GM12878 (cell line): ENCODE data around the gene AFMID. TPM values are rescaled to one million over a fixed set of nuclear protein-coding genes. Genes with fewer than 3 reads are reported as not detected.

Source experiments
- ASH2L ChIP-seq: fragments of 300-600, 200-600 bp; sonication (generic); IDR thresholded peaks from 2 replicates; pipeline ENCODE4 v1.6.1; 2017; ENCODE audit warnings: low read depth, mild to moderate bottlenecking, borderline replicate concordance
- ATF2 ChIP-seq: IDR thresholded peaks from 2 replicates; pipeline ENCODE4 v1.6.1; 2012; ENCODE audit warnings: low read length, inconsistent platforms
- BCL3 ChIP-seq: IDR thresholded peaks from 2 replicates; pipeline ENCODE4 v1.6.1; 2011; ENCODE audit warnings: borderline replicate concordance, low read depth, mild to moderate bottlenecking, moderate library complexity, low read length; ENCODE audit not compliant: insufficient read depth, poor library complexity, severe bottlenecking
- BHLHE40 ChIP-seq, 2 experiments: fragments of 450-650 bp in 1 of 2; IDR thresholded peaks; 2 replicates each; pipeline ENCODE4 v1.6.1; 2011 to 2017; ENCODE audit warnings: low read depth in 2 of 2, borderline replicate concordance in 1 of 2, improper control_type of control experiment in 1 of 2, low read length in 1 of 2, mild to moderate bottlenecking in 1 of 2
- CHD2 ChIP-seq: IDR thresholded peaks from 2 replicates; pipeline ENCODE4 v1.6.1; 2011; ENCODE audit warnings: low read depth, low read length, improper control_type of control experiment, borderline replicate concordance
- CTCF ChIP-seq, 3 experiments: IDR thresholded peaks in 2 of 3; conservative IDR thresholded peaks in 1 of 3; 2 replicates each; pipeline ENCODE4 v1.5.1; 2011; ENCODE audit warnings: low read depth in 3 of 3, low read length in 3 of 3, mild to moderate bottlenecking in 3 of 3, control low read depth in 2 of 3, moderate library complexity in 2 of 3, inconsistent platforms in 1 of 3, mixed read lengths in 1 of 3; ENCODE audit not compliant: control insufficient read depth in 2 of 3, insufficient read depth in 1 of 3; ENCODE audit errors: extremely low read depth in 1 of 3
- DPF2 ChIP-seq: fragments of 450-650 bp; IDR thresholded peaks from 2 replicates; pipeline ENCODE4 v1.6.1; 2017; ENCODE audit warnings: mild to moderate bottlenecking
- FOXM1 ChIP-seq: IDR thresholded peaks from 2 replicates; pipeline ENCODE4 v1.6.1; 2012; ENCODE audit warnings: low read depth, mild to moderate bottlenecking, inconsistent platforms, low read length, moderate library complexity
- HCFC1 ChIP-seq: fragments of 150-350 bp; IDR thresholded peaks from 2 replicates; pipeline ENCODE4 v1.6.1; 2014; ENCODE audit warnings: low read length
- IRF4 ChIP-seq: IDR thresholded peaks from 2 replicates; pipeline ENCODE4 v1.6.1; 2011; ENCODE audit warnings: low read depth, low read length
- IRF5 ChIP-seq: fragments of 450-650 bp; IDR thresholded peaks from 2 replicates; pipeline ENCODE4 v1.6.1; 2017; ENCODE audit warnings: borderline replicate concordance
- NBN ChIP-seq: fragments of 450-650 bp; IDR thresholded peaks from 2 replicates; pipeline ENCODE4 v1.6.1; 2016
- POLR2AphosphoS2 ChIP-seq: IDR thresholded peaks from 2 replicates; pipeline ENCODE4 v1.6.1; 2011; ENCODE audit warnings: low read depth, mild to moderate bottlenecking, low read length, improper control_type of control experiment, moderate library complexity
- POLR2AphosphoS5 ChIP-seq: IDR thresholded peaks from 2 replicates; pipeline ENCODE4 v1.6.1; 2011; ENCODE audit warnings: mild to moderate bottlenecking, low read length, inconsistent platforms
- RAD21 ChIP-seq: IDR thresholded peaks from 2 replicates; pipeline ENCODE4 v1.6.1; 2011; ENCODE audit warnings: mild to moderate bottlenecking, low read depth, low read length, moderate library complexity; ENCODE audit not compliant: insufficient read depth
- RCOR1 ChIP-seq: conservative IDR thresholded peaks from 2 replicates; pipeline ENCODE4 v1.6.1; 2012; ENCODE audit warnings: low read depth, low read length, improper control_type of control experiment
- RUNX3 ChIP-seq: IDR thresholded peaks from 2 replicates; pipeline ENCODE4 v1.6.1; 2012; ENCODE audit warnings: low read length, inconsistent platforms
- SMC3 ChIP-seq: IDR thresholded peaks from 2 replicates; pipeline ENCODE4 v1.6.1; 2011; ENCODE audit warnings: low read length, improper control_type of control experiment, borderline replicate concordance
- TCF12 ChIP-seq: IDR thresholded peaks from 2 replicates; pipeline ENCODE4 v1.6.1; 2011; ENCODE audit warnings: low read depth, mild to moderate bottlenecking, low read length
- ZBTB11 ChIP-seq: fragments of 450-650 bp; formaldehyde crosslinking; IDR thresholded peaks from 2 replicates; pipeline ENCODE4 v1.5.0; 2022; ENCODE audit warnings: mild to moderate bottlenecking, missing genetic modification characterization
- polyA plus RNA-seq, 11 experiments: library from polyadenylated mRNA; depleted of rRNA in 4 of 11; unstranded in 6 of 11; stranded (reverse) in 5 of 11; fragments of >200 nt; fragmentation: Nextera tagmentation in 4 of 11; fragmentation: Illumina TruSeq in 1 of 11; extraction: Ambion mirVana in 4 of 11; extraction: Trizol in 1 of 11; gene quantifications; 1 replicate in 1 of 11; 2 replicates in 10 of 11; pipeline versions ENCODE4 v1.2.1 to v1.2.3, GENCODE V29; 2011 to 2016; ENCODE audit warnings: inconsistent platforms in 2 of 11, missing spikeins in 2 of 11, low read depth in 1 of 11
- total RNA-seq, 4 experiments: library from RNA; depleted of rRNA in 3 of 4; stranded (reverse); fragments of >200 nt in 3 of 4; fragmentation: Illumina TruSeq in 1 of 4; extraction: Trizol in 1 of 4; gene quantifications; 2 replicates each; pipeline versions ENCODE4 v1.2.1 to v1.2.3, GENCODE V29; 2013 to 2021

Gene AFMID
- total and polyA plus RNA-seq, 10 of the 15 experiments (the other 5 are each of a cell fraction or from before 2014, with no cell fraction given) = 36.1 to 98.8 (median 51.6) TPM

DNA sequence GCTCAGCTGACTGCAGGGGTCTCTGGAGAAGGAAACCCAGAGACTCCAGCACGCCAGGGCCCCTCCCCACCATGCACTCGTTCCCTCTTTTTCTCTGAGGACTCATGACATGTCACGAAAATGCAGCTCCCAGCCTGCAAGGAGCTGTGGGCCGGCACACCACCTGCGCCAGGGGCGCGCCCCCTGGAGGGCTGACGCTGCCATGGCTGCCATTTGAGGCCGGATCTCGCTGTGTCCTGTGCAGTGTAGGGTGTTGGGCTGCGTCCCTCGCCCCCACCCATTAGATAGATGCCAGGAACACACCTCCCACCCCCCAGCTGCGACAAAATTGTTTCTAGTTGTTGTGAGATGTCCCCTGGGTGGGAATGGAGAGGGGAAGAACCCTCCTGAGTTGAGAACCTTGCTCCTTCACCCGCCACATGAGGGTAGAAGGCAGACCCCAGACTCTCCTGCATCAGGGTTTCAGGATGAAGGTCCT, 10.6 kb upstream of the AFMID start (continued):
- no peak for TF ChIP-seq ZBTB11 (CRISPR knock-in tag)
- TF ChIP-seq CTCF (IDR thresholded peaks at IDR 0.05 in 2 of 3, conservative IDR thresholded peaks at IDR 0.05 in 1 of 3; ENCODE audit: control insufficient read depth in 2 of 3, extremely low read depth in 1 of 3, insufficient read depth in 1 of 3, low read depth in 3 of 3, low read length in 3 of 3) = peak; percentile 94 to 99 (median 99); a peak in 5 of 6 replicates
- TF ChIP-seq POLR2AphosphoS2 = peak; percentile 63; the same call in 1 of the 2 replicates
- TF ChIP-seq POLR2AphosphoS5 = peak; percentile 75; the same call in 1 of the 2 replicates
- TF ChIP-seq IRF5 = no peak
- TF ChIP-seq IRF4 = 0 out of 2 replicates have a peak, but pooled peaks have one; percentile 51
- TF ChIP-seq DPF2 = 0 out of 2 replicates have a peak, but pooled peaks have one; percentile 18
- TF ChIP-seq CHD2 = peak; percentile 11; the same call in 1 of the 2 replicates
- peak; percentile 30; the same call in 1 of the 2 replicates for TF ChIP-seq NBN
- TF ChIP-seq BCL3 = peak; percentile 62
- peak; percentile 30; the same call in 1 of the 2 replicates for TF ChIP-seq RUNX3
- TF ChIP-seq BHLHE40 (IDR thresholded peaks at IDR 0.05; ENCODE audit: borderline replicate concordance in 1 of 2, low read depth in 2 of 2, low read length in 1 of 2) = peak; percentile 76 to 78
- TF ChIP-seq ATF2 = peak; percentile 36; the same call in 1 of the 2 replicates
- TF ChIP-seq RAD21 = peak; percentile 82
- TF ChIP-seq FOXM1 = no peak; the same call in 1 of the 2 replicates
- peak; percentile 91 for TF ChIP-seq TCF12
- TF ChIP-seq RCOR1 = 0 out of 2 replicates have a peak, but pooled peaks have one; percentile 57
- 0 out of 2 replicates have a peak, but pooled peaks have one; percentile 15 for TF ChIP-seq HCFC1
- TF ChIP-seq ASH2L = no peak
- TF ChIP-seq SMC3 = peak; percentile 95
